Lung microvascular endothelial cell (primary cell): ENCODE measurements around the gene SOX8. TPM values are rescaled to one million over a fixed set of nuclear protein-coding genes. Genes with fewer than 3 reads are reported as not detected.
"Not testable (repeated sequence)": the region's sequence is repeated elsewhere in the genome, so short reads cannot be mapped to it uniquely, and the experiment has no call there.

ENCODE experiments used
- DNase-seq, 2 donors: peaks; one replicate each; pipeline versions ENCODE4 v3.0.0 to v3.0.0-alpha.2; 2010; ENCODE audit warnings: low read depth in 2 of 2
- total RNA-seq: library from RNA; depleted of rRNA; stranded (reverse); fragments of >200 nt; gene quantifications from 2 replicates; pipeline ENCODE4 v1.2.1, GENCODE V29; 2014

Gene SOX8
- total RNA-seq: 0.22 and 0.60 TPM in 2 replicates

DNA sequence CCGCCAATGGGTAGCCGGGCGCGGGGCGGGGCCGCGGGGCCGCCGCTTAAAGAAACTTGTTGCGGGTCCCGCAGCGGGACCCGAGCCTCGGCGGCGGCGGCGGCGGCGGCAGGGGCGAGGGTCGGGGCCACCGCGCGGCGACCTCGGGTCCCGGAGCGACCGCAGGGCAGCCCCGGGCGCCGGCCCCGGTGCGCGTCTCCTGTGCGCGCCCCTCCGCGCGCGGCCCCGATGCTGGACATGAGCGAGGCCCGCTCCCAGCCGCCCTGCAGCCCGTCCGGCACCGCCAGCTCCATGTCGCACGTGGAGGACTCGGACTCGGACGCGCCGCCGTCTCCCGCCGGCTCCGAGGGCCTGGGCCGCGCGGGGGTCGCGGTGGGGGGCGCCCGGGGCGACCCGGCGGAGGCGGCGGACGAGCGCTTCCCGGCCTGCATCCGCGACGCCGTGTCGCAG is at the start of gene SOX8:
Gene SOX8 (plus strand): TSS at position 76 of the 450 bp plus-strand sequence. CDS start 153 bp downstream, at position 229.
- peak in 1 of 2 donors; percentile 37 for DNase-seq

DNA sequence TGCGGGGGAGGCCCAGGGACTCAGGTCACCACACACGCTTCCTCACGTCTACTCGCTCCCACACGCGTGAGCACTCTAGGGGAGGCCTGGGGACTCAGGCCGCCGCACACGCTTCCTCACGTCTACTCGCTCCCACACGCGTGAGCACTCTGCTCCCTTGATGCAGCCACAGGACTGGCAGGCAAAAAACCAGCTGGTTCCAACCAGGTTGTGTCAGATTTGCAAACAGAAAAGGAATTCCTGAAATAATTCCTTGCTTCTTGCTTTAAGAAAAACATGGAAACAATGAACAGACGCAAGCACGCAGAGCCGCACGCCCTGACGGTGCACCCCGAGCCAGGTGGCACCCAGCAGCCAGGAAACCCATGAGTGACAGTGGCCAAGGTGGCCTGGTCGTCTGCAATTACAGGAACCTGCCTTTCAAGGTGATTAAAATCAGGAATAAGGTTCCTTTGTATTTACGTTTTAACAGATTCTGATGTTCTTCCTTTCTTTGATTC is 48.7 kb upstream of the SOX8 start:
- no peak for DNase-seq

DNA sequence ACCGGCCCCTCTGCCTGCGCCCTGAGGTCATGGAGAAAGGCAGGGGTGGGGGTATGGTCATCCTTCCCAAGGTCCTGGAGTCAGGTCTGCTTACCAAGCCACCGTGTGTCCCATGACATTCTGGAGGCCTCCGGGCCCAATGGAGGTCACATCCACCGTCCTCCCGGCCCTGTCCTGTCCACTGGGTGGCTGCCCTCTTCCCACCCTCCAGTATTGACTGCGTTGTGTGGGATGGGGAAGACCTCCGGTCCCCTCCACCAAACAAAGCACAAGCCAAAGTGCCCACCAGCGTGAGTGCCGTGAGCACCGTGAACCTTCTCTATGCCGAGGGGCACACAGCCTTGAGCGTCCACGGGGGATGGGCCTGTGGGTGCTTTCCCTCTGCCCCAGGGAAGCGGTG is 48.0 kb upstream of the SOX8 start:
- no peak for DNase-seq

DNA sequence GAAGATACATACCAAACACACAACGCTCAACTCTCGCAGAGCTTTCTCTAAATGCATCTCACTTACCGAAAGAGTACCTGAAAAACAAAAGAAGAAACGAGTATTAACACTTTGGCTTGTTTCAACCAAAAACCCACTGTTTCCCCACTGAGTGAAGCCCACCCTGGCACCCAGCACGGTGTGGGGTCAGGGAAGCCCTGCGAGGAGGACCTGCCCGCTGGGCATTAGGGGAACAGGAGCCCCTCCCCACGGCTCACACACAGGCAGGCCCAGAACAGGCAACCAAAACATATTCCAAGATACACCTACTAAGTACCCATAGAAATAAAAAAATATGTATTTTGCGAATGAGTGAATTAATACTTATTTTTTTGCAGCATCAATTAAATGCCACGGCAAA is 47.4 kb upstream of the SOX8 start:
- no peak for DNase-seq

DNA sequence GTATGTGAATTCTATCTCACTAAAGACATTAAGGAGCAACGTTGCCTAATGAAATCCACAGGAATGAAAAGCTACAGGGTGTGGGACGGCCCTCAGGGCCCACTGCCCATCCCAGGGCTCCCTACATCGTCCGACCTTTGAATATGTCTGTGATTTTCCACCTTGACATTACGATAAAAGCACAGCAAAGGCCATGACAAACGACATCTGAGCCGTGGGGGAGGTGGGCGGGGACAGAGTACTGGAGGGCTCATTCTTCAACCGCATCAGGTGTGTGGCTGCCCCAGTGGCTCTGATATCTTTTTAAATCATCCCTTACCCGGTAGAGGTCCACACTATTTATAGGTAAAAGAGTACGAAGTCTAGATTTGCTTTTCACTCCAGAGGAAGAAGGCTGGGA is 45.9 kb upstream of the SOX8 start:
- DNase-seq: no peak

DNA sequence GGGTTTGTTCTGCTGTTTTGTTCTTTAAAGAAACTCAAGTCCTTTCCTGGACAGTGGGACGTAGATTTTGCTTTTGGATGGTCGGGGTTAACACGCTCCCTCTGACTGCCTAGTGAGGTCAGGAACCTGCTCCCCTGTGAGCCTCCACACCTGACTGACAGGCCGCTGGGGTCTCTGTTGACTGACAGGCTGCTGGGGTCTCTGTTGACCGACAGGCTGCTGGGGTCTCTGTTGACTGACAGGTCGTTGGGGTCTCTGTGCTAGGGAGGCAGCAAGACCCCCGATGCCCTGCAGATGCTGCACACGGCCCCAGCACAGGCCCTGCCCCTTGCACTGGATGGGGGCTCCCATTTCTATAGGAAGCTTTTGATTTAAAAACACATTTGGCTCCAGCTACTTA is 44.3 kb upstream of the SOX8 start:
- DNase-seq: no peak

DNA sequence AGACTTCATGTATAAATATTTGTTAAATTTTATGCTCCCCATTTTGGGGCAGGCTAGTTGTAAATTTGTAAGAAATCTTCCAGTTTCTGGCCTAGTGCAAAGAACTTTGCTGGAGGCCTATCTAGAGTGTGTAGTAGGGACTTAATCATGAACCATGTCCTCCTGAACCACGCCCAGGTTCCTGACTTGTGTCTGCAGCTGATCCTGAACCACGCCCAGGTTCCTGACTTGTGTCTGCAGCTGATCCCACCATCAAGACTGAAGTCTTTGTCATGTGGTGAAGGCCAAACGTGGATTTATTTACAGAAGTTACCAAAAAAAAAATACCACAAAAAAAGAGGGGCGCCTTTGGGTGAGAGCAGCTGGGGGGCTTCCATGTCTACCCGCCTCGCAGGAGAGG is 43.8 kb upstream of the SOX8 start:
- no peak for DNase-seq

DNA sequence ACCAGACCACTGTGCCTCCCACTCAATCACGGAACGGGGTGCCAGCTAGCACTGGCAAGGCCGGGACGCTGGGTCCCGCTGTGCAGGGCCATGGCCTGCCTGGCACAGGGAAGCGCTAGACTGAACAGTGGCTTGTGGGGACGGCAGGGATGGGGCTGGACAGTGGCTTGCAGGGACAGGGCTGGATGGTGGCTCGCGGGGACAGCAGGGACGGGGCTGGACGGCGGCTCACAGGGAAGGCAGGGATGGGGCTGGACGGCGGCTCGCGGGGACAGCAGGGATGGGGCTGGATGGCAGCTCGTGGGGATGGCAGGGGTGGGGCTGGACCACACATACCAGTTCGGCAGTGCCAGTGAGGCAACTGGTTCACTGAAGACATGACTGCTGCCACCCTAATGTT is 43.4 kb upstream of the SOX8 start:
- DNase-seq: no peak

DNA sequence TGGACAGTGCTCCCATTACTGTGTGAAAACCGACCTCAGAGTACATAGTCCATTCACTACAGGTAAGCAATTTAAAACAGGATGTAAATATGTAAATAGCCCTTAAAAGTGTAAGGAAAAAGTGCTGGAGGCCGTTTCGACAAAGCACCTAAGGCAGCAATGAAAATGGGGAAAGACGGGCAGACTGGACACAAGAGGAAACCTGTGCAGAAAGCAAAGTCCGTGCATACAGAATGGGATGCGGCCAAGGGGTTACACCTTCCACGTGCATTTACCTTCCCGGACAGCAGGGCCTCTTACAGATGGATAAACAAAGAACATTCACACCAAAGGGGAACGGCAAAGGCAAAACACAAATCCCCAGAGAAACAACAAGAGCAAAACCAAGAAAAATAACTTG is 42.8 kb upstream of the SOX8 start:
- no peak for DNase-seq

DNA sequence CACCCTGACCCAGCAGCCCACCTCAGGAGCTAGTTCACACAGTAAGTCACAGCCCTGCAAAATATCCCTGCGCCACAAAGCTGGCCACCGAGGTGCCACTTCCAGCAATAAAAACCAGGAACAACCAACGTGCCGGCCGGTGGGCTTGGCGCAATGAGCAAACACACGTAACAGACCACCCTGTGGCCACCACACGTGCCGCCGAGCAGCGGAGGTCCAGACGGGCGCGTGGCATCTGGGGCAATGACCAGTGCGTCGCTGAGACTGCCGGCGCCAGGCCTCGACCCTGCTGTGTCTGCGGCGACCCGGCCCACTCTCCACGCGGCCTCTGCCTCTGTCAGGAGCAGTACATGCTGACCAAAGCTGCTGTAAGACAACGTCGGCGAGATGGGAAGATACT is 42.3 kb upstream of the SOX8 start:
- no peak for DNase-seq

DNA sequence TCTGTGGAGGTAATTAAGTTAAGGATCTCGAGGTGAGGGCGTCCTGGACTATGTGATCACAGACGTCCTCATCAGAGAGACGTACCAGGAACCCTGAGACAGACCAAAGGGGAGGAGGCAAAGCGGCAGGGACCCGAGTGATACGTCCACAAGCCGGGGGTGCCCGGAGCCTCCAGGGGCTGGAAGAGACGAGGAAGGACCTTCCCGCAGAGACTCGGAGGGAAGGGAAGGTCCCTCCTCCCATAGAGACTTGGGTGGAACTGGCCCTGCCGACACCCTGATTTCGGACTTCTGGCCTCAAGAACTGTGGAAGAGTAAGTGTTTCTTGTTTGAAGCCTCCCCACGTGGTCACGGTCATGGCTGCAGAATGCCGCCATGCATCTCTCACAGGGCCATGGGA is 41.6 kb upstream of the SOX8 start:
- no peak for DNase-seq

DNA sequence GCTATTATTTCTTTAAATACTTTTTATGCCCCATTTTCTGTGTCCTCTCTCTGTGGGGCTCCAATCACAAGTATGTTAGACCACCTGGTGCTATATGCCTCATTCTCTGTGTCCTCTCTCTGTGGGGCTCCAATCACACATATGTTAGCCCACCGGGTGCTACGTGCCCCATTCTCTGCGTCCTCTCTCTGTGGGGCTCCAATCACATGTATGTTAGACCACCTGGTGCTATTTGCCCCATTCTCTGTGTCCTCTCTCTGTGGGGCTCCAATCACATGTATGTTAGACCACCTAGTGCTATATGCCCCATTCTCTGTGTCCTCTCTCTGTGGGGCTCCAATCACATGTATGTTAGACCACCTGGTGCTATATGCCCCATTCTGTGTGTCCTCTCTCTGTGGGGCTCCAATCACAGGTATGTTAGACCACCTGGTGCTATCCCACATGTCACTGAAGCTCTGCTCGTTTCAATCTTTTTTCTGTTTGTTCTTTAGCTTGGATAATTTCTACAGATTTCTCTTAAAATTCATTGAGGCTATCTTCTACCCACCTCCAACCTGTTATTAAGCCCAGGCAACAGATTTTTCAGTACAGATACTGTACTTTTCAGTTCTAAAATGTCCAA is 39.0 kb upstream of the SOX8 start:
- no peak for DNase-seq

DNA sequence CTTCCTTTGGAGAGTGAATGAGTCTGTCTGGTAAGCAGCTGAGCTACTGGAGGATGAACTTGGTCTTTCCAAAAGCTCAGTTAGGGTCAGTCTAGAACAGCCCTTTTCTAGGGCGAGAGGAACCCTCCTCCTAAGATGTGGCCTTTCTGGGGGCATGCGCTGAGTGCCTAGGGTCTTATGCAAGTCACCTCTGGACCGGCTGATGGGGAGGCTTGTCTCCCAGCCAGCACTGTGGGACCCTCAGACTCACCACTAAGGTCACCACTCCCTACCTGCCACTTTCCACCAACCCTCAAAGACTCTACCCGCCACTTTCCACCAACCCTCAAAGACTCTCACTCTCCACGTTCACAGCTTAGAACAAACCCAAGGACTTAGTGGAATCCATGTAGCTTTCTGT is 37.6 kb upstream of the SOX8 start:
- no peak for DNase-seq

DNA sequence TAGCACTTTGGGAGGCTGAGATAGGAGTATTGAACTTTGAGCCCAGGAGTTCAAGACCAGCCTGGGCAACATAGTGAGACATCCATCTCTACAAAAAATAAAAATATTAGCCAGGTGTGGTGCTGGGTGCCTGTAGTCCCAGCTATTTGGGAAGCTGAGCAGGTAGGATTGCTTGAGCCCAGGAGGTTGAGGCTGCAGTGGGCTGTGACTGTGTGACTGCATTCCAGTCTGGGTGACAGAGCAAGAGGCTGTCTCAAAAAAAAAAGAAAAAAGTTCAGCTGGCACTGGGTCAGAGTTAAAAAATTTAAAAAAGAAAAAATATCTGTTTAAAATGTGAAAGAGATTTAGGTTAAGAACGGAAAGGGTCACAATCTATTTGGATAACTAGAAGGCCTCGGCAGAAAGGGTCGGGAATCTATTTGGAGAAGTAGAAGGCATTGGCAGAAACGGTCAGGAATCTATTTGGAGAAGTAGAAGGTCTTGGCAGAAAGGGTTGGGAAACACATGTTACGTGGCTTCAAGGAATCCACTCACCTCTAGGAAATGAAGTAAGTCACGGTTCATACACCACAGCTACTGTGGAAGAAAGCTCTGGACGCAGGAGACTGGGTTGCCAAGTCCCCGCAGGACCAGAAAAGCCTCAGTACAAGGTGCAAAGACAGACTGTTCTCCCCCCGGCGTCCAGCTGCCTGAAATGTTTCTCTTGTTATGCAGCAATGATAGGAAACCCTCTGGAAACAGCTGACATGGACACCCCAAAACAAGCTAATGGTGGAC is 36.1 kb upstream of the SOX8 start:
- DNase-seq: no peak

DNA sequence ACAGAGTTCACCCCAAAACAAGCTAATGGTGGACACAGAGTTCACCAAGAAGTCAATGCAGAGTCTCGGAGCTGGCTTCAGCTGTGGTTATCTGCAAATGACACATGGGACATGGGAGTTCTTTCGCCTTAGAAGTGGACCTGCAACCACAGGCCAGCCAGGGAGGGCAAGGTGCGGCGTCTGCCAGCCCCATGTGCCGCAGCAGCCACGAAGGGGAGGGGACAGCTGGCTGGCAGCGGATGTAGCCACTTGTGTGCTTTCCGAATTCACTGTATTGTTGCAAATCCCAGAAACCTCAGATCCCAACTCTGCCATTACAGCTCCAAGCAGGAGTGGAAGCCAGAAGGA is 35.5 kb upstream of the SOX8 start:
- DNase-seq: no peak

DNA sequence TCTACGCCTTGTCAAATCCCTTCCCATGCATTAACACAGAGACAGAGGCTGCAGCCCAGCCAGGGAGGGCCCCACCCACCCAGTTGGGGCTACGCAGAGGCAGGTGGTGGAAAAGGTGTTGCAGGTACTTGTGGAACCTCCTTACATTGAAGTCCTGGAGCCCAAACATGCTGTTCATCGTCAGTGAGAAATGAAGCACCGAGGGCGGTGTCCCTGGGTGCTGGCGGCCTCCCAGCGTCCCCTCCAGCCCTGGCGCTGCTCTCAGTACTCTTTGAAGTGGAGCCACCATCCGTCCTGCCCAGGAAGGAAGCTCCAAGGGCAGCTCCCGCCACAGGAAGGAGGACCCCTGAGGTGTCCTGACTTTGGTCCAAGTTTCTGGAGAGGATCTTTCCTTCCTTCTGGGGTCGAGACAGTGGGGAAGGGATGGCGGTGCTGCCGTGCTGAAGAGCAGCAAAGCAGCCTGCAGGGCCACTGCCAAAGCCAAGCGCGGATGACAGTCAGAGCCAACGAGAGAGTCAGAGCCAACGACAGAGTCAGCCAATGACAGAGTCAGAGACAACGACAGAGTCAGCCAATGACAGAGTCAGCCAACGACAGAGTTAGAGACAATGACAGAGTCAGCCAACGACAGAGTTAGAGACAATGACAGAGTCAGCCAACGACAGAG is 34.2 kb upstream of the SOX8 start:
- DNase-seq: peak in 1 of 2 donors; percentile 10

DNA sequence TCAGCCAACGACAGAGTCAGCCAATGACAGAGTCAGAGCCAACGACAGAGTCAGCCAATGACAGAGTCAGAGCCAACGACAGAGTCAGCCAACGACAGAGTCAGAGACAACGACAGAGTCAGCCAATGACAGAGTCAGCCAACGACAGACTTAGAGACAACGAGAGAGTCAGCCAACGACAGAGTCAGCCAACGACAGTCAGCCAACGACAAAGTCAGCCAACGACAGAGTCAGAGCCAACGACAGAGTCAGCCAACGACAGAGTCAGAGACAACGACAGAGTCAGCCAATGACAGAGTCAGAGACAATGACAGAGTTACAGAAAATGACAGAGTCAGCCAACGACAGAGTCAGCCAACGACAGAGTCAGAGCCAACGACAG is 33.7 kb upstream of the SOX8 start:
- DNase-seq: not testable (repeated sequence)

DNA sequence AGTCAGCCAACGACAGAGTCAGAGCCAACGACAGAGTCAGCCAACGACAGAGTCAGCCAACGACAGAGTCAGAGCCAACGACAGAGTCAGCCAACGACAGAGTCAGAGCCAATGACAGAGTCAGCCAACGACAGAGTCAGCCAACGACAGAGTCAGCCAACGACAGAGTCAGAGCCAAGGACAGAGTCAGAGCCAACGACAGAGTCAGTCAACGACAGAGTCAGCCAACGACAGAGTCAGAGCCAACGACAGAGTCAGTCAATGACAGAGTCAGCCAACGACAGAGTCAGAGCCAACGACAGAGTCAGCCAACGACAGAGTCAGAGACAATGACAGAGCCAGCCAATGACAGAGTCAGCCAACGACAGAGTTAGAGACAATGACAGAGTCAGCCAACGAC is 32.8 kb upstream of the SOX8 start:
- DNase-seq: not testable (repeated sequence)

DNA sequence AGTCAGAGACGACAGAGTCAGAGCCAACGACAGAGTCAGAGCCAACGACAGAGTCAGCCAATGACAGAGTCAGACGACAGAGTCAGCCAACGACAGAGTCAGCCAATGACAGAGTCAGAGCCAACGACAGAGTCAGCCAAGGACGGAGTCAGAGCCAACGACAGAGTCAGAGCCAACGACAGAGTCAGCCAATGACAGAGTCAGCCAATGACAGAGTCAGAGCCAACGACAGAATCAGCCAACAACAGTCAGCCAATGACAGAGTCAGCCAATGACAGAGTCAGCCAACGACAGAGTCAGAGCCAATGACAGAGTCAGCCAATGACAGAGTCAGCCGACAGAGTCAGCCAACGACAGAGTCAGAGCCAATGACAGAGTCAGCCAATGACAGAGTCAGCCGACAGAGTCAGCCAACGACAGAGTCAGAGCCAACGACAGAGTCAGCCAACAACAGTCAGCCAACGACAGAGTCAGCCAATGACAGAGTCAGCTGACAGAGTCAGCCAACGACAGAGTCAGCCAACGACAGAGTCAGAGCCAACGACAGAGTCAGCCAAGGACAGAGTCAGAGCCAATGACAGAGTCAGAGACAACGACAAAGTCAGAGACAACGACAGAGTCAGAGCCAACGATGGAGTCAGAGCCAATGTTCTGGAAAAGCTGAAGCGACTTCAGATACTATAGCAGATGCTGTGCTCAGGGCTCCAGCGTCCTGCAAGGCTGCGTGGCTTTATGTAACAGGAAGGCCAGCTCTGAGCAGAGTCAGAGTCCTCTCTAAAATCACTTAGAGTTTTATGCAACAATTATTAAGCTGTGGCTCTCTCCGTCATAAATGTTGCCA is 30.6 kb upstream of the SOX8 start:
- DNase-seq: not testable (repeated sequence)

DNA sequence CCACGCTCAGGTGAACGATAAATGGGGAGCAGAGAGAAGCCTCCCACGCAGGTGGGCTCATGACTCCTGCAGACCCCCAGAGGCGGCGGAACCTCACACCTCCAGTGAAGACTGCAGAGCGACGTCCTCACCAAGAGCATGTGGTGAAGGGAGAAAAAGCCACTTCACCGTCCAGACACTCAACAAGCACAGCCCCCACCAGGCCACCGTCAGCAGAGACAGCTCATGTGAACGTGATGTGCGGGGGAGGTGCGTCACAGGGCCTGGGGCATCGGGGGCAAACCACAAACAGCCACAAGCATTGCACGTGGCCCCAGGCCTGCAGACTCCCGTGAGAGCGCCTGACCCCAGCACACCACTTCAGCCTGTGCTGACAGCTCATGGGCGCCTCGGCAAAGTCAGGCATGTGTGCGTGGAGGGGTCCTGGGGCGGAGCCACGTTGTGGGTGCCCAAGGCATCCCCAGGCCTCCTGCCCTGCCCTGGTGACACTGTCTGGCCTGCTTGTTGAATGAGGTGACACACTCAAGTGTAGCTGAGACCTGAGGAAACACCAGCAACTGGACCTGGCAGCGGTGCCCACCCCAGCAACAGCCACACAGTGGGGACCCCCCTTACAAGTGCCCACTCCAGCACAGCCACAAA is 29.8 kb upstream of the SOX8 start:
- DNase-seq: no peak

DNA sequence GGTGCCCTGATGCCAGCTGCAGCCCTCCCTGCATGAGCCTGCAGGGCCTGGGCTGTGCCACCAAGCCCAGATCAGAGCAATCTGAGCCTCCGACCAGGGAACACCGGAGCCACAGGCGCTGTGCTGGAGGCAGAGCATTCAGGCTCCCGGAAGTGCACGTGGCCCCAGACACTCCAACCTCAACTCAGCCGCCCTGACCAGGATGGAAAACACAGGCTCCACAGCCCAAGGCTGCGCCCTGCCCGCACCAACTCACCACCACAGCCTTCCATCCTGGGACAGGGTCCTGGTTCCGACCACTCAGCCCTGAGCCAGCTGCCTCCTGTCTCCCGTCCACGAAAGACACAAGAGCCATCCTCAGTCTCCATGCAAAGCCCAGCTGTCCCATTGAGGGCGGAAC is 29.2 kb upstream of the SOX8 start:
- DNase-seq: no peak
